EH (cell line): ENCODE measurements around the gene DLG2.
"Not testable (repeated sequence)": the region's sequence is repeated elsewhere in the genome, so short reads cannot be mapped to it uniquely, and the experiment has no call there.

Source experiments
- DNase-seq: peaks from one replicate; pipeline ENCODE4 v3.0.0-alpha.2; 2015; ENCODE audit warnings: low read depth

DLG2 gene

GRCh38 chr11:85627332-85627997 is at the start of gene DLG2:
Gene DLG2 (minus strand): TSS chr11:85627344.
- peak; percentile 57 for DNase-seq

DNA sequence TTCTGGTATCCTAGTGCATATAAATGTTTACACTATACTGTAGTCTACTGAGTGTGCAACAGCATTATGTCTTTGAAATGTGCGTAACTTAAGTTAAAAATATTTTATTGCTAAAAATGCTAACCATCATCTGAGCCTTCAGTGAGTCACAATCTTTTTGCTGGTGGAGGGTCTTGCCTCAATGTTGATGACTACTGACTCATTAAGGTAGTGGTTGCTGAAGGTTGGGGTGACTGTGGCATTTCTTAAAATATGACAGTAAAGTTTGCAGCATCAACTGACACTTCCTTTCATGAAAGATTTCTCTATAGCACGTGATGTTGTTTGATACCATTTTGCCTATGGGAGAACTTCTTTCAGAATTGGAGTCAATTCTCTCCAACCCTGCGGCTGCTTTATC is 46.2 kb upstream of the DLG2 start:
- no peak for DNase-seq

DNA sequence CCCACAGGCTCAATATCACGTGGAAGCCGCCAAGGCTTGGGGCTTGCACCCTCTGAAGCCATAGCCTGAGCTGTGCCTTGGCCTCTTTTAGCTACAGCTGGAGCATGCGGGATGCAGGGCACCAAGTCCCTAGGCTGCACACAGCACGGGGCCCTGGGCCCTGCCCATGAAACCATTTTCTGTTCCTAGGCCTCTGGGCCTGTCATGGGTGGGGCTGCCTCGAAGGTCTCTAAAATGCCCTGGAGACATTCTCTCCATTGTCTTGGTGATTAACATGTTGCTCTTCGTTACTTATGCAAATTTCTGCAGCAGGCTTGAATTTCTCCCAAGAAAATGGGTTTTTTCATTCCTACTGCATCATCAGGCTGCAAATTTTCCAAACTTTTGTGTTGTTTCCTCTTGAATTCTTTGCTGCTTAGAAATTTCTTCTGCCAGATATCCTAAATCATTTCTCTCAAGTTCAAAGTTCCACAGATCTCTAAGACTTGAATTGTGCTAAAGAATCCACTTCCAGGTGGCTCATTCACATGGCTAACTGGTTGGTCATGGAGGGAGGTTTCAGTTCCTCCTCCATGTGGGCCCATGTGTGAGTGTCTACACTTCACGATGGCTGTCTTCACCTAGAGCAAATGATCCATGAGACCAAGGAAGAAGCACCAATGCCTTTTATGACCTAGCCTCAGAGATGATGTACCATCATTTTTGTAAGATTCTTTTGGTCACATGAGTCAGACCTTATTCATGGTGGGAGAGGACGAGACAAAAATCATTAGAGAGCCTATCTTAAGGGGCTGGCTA is 45.2 kb upstream of the DLG2 start:
- DNase-seq = no peak

GRCh38 chr11:85670949-85671663 is 44.0 kb upstream of the DLG2 start:
- not testable (repeated sequence) for DNase-seq

DNA sequence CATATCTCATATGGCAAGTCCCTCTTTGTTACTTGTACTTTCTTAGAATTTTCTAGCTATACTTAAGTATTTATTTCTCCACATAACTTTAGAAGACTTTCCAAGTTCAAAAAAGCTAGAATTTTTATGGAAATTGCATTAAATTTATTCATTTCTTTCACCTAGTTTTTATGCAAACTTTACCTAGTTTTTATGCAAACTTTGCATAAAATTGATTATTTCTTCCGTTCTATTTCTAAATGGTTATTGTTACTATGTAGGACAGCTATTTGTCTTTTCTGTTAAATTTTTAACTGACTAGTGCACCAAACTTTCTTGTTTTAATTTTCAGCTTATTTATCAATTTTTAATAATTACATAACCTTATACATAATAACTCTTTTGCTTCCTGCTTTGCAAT is 41.0 kb upstream of the DLG2 start:
- no peak for DNase-seq

DNA sequence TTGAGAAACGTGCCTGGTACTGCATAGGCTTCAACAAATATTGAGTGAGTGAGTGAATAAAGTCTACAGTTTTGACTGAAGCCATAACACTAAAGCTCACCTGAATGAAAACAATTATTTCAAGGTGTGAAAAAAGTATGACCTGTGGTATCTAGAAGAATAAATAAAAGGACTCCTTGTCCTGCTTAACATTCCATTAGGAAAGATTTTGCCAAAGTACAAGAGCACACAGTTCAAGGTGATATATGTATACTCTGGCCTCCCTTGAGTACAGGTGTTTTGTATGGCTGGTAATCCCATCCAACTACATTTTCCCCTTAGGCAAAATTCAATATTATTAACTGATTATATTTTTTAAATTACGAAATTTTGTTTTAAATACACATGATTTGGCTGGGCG is 39.5 kb upstream of the DLG2 start:
- no peak for DNase-seq

DNA sequence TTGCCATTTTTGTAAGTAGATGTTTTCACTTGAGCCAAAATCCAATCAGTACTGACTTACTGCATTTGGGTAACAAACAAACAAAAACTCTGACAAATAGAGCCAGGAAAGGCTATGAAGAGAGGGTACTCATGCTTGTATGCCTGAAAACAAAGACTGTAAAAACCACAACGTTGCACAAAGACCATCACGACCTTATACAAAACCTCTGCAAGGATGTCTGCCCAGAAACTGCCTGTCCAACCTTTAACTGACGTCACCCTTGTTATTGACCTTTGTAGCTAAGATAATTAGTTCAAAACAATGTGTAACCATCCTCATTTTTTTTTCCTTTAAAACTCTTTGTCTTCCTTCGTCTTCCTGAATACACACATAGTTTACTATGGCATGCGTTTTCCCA is 38.6 kb upstream of the DLG2 start:
- no peak for DNase-seq

- peak; percentile 93 for DNase-seq
Measured at GRCh38 chr11:85664615-85665481, 37.7 kb upstream of the DLG2 start, which contains the start of gene CREBZF. Gene CREBZF (minus strand): TSS chr11:85665129. CDS start chr11:85664875, 254 bp downstream.

DNA sequence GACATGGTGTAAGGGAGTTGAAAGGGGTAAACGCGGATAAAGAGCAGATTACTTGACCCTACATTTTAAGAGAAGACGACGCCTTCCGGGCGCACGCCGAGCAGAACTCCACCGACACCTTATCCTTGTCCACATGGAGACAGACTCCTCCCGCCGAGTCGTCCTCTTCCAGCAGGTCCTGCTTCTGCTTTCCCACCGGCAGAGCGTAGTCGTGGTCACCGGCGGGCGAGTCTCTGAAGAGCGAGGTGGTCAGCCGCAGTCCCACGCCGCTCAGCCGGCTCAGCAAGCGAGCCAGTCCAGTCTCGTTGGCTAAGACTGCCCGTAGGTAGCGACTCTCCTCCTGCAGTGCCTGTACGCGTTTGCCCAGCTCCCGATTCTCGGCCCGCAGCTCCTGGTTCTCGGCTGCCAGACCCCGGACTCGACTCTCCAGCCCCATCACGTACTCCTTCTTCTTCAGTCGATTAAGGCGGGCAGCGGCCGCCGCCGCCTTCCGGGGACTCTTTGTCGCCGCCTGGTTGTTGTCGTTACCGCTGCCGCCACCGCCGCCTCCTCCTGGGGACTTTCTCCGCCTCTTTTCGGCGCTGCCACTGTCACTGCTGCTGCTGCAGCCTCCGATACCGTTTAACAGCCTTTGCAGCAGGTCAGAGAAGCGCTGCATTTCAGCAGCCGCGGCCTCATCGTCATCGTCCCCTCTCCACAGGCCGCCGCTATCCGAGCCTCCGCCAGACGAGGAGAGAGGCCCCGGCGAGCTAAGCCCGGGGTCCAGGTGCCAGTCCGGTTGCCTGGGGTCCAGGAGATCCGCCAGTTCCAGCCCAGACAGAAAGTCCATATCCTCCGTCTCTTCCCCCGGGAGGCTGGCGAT is 36.8 kb upstream of the DLG2 start:
- peak; percentile 75 for DNase-seq

GRCh38 chr11:85663080-85663752 is 36.1 kb upstream of the DLG2 start:
- peak; percentile 17 for DNase-seq

- DNase-seq = peak; percentile 34
Measured at GRCh38 chr11:85661972-85662664, 35.0 kb upstream of the DLG2 start.

DNA sequence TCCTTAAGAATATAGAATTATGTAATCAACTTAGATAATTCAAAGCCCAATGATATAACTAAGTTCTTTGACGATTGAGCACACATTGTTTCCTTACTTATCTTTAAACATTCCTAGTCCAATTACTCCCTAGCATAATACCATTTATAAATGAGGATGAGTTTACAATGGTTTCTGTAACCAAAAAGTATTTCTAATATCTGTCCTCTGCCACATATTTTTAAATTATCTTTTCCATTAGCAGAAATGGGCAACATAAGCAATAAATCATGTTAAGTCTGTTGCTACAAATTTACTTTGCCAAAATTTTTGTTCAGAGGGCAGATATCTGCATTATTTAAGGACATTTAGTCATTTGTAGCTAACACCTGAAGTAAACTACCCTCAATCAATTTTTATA is 31.0 kb upstream of the DLG2 start:
- DNase-seq = no peak

GRCh38 chr11:85656777-85657176 is 29.6 kb upstream of the DLG2 start:
- no peak for DNase-seq

GRCh38 chr11:85654343-85654742 is 27.2 kb upstream of the DLG2 start:
- DNase-seq = not testable (repeated sequence)

GRCh38 chr11:85652786-85653447 is 25.8 kb upstream of the DLG2 start:
- DNase-seq = no peak

DNA sequence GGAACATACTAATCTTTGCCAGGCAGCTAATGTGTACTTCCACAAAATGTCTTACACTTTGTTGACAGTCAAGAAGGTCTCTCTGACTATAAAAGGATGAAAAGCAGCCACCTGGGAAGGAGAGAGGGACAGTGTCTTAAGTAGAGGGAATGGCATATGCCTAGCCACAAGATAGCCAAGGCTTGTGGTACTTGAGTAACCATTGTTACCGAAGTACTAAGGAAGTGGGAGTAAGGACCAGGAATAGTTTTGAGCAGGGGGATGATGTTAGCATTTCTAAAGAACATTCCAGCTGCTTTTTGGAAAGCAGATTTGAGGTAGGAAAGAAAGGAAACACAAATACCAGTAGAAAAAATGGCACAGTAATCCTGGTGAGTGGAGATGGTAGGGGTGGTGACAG is 24.0 kb upstream of the DLG2 start:
- no peak for DNase-seq

DNA sequence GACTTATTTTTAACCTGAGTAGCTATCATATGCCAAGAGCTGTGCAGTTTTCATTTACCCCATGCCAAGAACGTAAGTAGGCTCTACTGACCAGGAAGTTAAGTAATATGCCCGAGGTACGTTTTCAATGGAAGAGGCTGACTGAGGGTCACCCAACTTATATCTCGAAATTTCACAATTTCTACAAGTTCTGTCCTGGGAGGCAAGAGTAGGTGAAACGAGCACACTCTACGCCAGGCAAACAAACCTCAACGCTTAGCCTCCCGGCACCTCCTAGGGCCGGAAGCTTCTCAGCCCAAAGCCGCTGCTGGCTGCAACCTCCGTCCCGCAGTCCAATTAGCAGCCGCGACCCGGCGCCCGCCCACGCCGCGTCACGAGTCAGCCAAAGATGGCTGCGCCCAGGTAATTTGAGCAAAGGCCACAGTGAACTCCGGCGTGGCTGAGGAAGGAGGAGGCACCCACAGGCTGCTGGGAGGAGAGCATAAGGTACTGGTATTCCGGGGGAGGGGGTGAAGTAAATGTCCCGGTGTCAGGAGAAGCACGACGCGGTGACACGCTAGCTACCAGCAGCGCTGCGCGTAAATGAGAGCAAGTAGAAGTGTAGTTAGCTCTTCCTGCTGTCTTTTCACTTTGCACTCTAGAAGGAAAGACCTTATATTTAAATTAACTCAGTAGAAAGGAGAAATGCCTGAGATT is 20.6 kb upstream of the DLG2 start, which contains the start of gene TMEM126A:
Gene TMEM126A (plus strand): TSS at position 364 of the 696 bp plus-strand sequence. CDS start 2,289 bp downstream, outside the sequence.
- DNase-seq = peak; percentile 84

GRCh38 chr11:85647078-85647477 is 19.9 kb upstream of the DLG2 start:
- DNase-seq = no peak
